Stimulated activated memory B cell treated with anti-CD40 and anti-IgM and Interleukin-4, amounts not matched to agents 10 μg/mL and 1 μg/mL and 100 μg/mL, for 72 hours (primary cell): ENCODE results near the gene PRKN.
A peak's percentile ranks its signal among the peaks of the same experiment; 100 is the strongest.
"Not testable (repeated sequence)": the region's sequence is repeated elsewhere in the genome, so short reads cannot be mapped to it uniquely, and the experiment has no call there.

ENCODE experiments used
- ATAC-seq: fragments of 150-1000 bp; cut with Tn5 transposase; 2 replicates; pipeline ENCODE4 v1.10.0; 2021
- H3K27ac Mint-ChIP-seq: one replicate; pipeline ENCODE4 v1.8.0; 2022; ENCODE audit warnings: mild to moderate bottlenecking, mixed read lengths
- H3K27me3 Mint-ChIP-seq: one replicate; pipeline ENCODE4 v1.8.0; 2022; ENCODE audit warnings: mixed read lengths
- H3K36me3 Mint-ChIP-seq: one replicate; pipeline ENCODE4 v1.8.0; 2022; ENCODE audit warnings: mixed read lengths
- H3K4me1 Mint-ChIP-seq: one replicate; pipeline ENCODE4 v1.8.0; 2022; ENCODE audit warnings: mixed read lengths
- H3K4me3 Mint-ChIP-seq: one replicate; pipeline ENCODE4 v1.8.0; 2022; ENCODE audit warnings: mild to moderate bottlenecking, moderate library complexity, mixed read lengths
- H3K9me3 Mint-ChIP-seq: one replicate; pipeline ENCODE4 v1.8.0; 2022; ENCODE audit warnings: mixed read lengths

Gene PRKN

GRCh38 chr6:162580619-162581018 is 146.9 kb downstream of the PRKN start:
- Mint-ChIP-seq H3K36me3 (no peaks in the 10 kb centered on the region), H3K4me3 (no peak overlapping the region), H3K4me1 (peaks cover 8% of the 10 kb centered on the region), H3K27ac (no peak overlapping the region), H3K27me3 (no peaks in the 10 kb centered on the region), H3K9me3 (peaks cover 5% of the 10 kb centered on the region)
- no peak for ATAC-seq

GRCh38 chr6:162576016-162576415 is 151.6 kb downstream of the PRKN start:
- Mint-ChIP-seq H3K4me3 (no peak overlapping the region), H3K36me3 (no peaks in the 10 kb centered on the region), H3K27me3 (no peaks in the 10 kb centered on the region), H3K9me3 (peaks cover 5% of the 10 kb centered on the region), H3K4me1 (peaks cover 5% of the 10 kb centered on the region), H3K27ac (no peak overlapping the region)
- ATAC-seq: no peak

- Mint-ChIP-seq H3K36me3 (peaks cover 20% of the 10 kb centered on the region), H3K27ac (no peak overlapping the region), H3K9me3 (peaks cover 7% of the 10 kb centered on the region), H3K4me3 (no peak overlapping the region), H3K4me1 (no peaks in the 10 kb centered on the region), H3K27me3 (no peaks in the 10 kb centered on the region)
- ATAC-seq: no peak
These were observed 155.3 kb downstream of the PRKN start for GRCh38 chr6:162572240-162572639.

- Mint-ChIP-seq H3K4me1 (no peaks in the 10 kb centered on the region), H3K9me3 (peaks cover 25% of the 10 kb centered on the region), H3K36me3 (peaks cover 58% of the 10 kb centered on the region), H3K27ac (no peak overlapping the region), H3K27me3 (no peaks in the 10 kb centered on the region), H3K4me3 (no peak overlapping the region)
- no peak for ATAC-seq
These were observed 159.3 kb downstream of the PRKN start for GRCh38 chr6:162568266-162568665.

- Mint-ChIP-seq H3K9me3 (peaks cover 20% of the 10 kb centered on the region), H3K27me3 (no peaks in the 10 kb centered on the region), H3K4me3 (no peak overlapping the region)
These were observed 165.5 kb downstream of the PRKN start for GRCh38 chr6:162562041-162562440.

GRCh38 chr6:162560891-162561290 is 166.7 kb downstream of the PRKN start:
- ATAC-seq: no peak
- Mint-ChIP-seq H3K27ac (no peak overlapping the region), H3K9me3 (peaks cover 16% of the 10 kb centered on the region), H3K36me3 (peaks cover 30% of the 10 kb centered on the region), H3K4me3 (no peak overlapping the region), H3K4me1 (no peaks in the 10 kb centered on the region), H3K27me3 (no peaks in the 10 kb centered on the region)

More at GRCh38 chr6:162562041-162562440, 165.5 kb downstream of the PRKN start:
- Mint-ChIP-seq H3K36me3 (peaks cover 41% of the 10 kb centered on the region), H3K4me1 (no peaks in the 10 kb centered on the region), H3K27ac (no peak overlapping the region)
- ATAC-seq: no peak

GRCh38 chr6:162554531-162554930 is 173.0 kb downstream of the PRKN start:
- Mint-ChIP-seq H3K9me3 (peaks cover 6% of the 10 kb centered on the region), H3K4me3 (no peak overlapping the region), H3K27me3 (no peaks in the 10 kb centered on the region), H3K27ac (no peak overlapping the region), H3K36me3 (peaks cover 33% of the 10 kb centered on the region), H3K4me1 (no peaks in the 10 kb centered on the region)
- ATAC-seq: no peak

GRCh38 chr6:162546905-162547304 is 180.7 kb downstream of the PRKN start:
- H3K27ac Mint-ChIP-seq: no peak overlapping the region
- H3K4me1 Mint-ChIP-seq: no peaks in the 10 kb centered on the region
- no peak overlapping the region for H3K4me3 Mint-ChIP-seq
- H3K36me3 Mint-ChIP-seq: peaks cover 12% of the 10 kb centered on the region
- ATAC-seq: no peak
- no peaks in the 10 kb centered on the region for H3K27me3 Mint-ChIP-seq
- peaks cover 2% of the 10 kb centered on the region for H3K9me3 Mint-ChIP-seq

- H3K4me1 Mint-ChIP-seq: no peaks in the 10 kb centered on the region
- ATAC-seq: no peak
- no peaks in the 10 kb centered on the region for H3K36me3 Mint-ChIP-seq
- no peaks in the 10 kb centered on the region for H3K27me3 Mint-ChIP-seq
- H3K27ac Mint-ChIP-seq: no peak overlapping the region
- H3K9me3 Mint-ChIP-seq: no peaks in the 10 kb centered on the region
- no peak overlapping the region for H3K4me3 Mint-ChIP-seq
These were observed 184.3 kb downstream of the PRKN start for GRCh38 chr6:162543221-162543620.

- Mint-ChIP-seq H3K9me3 (no peaks in the 10 kb centered on the region), H3K4me1 (no peaks in the 10 kb centered on the region), H3K4me3 (no peak overlapping the region), H3K36me3 (no peaks in the 10 kb centered on the region), H3K27me3 (no peaks in the 10 kb centered on the region), H3K27ac (no peak overlapping the region)
- ATAC-seq: peak; percentile 14
These were observed 186.5 kb downstream of the PRKN start for GRCh38 chr6:162541019-162541601.

GRCh38 chr6:162539321-162539720 is 188.2 kb downstream of the PRKN start:
- no peak overlapping the region for H3K27ac Mint-ChIP-seq
- no peaks in the 10 kb centered on the region for H3K4me1 Mint-ChIP-seq
- H3K4me3 Mint-ChIP-seq: no peak overlapping the region
- no peak for ATAC-seq
- H3K9me3 Mint-ChIP-seq: no peaks in the 10 kb centered on the region
- no peaks in the 10 kb centered on the region for H3K27me3 Mint-ChIP-seq
- no peaks in the 10 kb centered on the region for H3K36me3 Mint-ChIP-seq

GRCh38 chr6:162538643-162539064 is 188.9 kb downstream of the PRKN start:
- H3K4me3 Mint-ChIP-seq: no peak overlapping the region
- no peak for ATAC-seq
- no peaks in the 10 kb centered on the region for H3K27me3 Mint-ChIP-seq
- no peaks in the 10 kb centered on the region for H3K4me1 Mint-ChIP-seq
- no peaks in the 10 kb centered on the region for H3K9me3 Mint-ChIP-seq
- no peak overlapping the region for H3K27ac Mint-ChIP-seq
- no peaks in the 10 kb centered on the region for H3K36me3 Mint-ChIP-seq

GRCh38 chr6:162533009-162533400 is 194.6 kb downstream of the PRKN start:
- H3K4me1 Mint-ChIP-seq: no peaks in the 10 kb centered on the region
- no peaks in the 10 kb centered on the region for H3K9me3 Mint-ChIP-seq
- no peak overlapping the region for H3K4me3 Mint-ChIP-seq
- no peak overlapping the region for H3K27ac Mint-ChIP-seq
- H3K27me3 Mint-ChIP-seq: no peaks in the 10 kb centered on the region
- no peaks in the 10 kb centered on the region for H3K36me3 Mint-ChIP-seq
- ATAC-seq: no peak

GRCh38 chr6:162532283-162533008 is 195.1 kb downstream of the PRKN start:
- no peak overlapping the region for H3K27ac Mint-ChIP-seq
- ATAC-seq: no peak
- H3K9me3 Mint-ChIP-seq: no peaks in the 10 kb centered on the region
- no peaks in the 10 kb centered on the region for H3K4me1 Mint-ChIP-seq
- no peaks in the 10 kb centered on the region for H3K27me3 Mint-ChIP-seq
- H3K36me3 Mint-ChIP-seq: no peaks in the 10 kb centered on the region
- no peak overlapping the region for H3K4me3 Mint-ChIP-seq

GRCh38 chr6:162531391-162531790 is 196.2 kb downstream of the PRKN start:
- H3K4me3 Mint-ChIP-seq, H3K36me3 Mint-ChIP-seq, H3K4me1 Mint-ChIP-seq, H3K27ac Mint-ChIP-seq, H3K9me3 Mint-ChIP-seq, ATAC-seq, H3K27me3 Mint-ChIP-seq: not testable (repeated sequence)

- Mint-ChIP-seq H3K4me1 (peaks cover 7% of the 10 kb centered on the region), H3K36me3 (peaks cover 6% of the 10 kb centered on the region), H3K27me3 (no peaks in the 10 kb centered on the region), H3K9me3 (peaks cover 4% of the 10 kb centered on the region), H3K4me3 (no peak overlapping the region), H3K27ac (no peak overlapping the region)
- ATAC-seq: no peak
These were observed 199.0 kb downstream of the PRKN start for GRCh38 chr6:162528538-162528937.
